ENCODE data around the gene ZGPAT. TPM values are rescaled to one million over a fixed set of nuclear protein-coding genes. Genes with fewer than 3 reads are reported as not detected.

ZGPAT gene
- total RNA-seq, 1 donor from 2014 or later: 34.6 TPM

DNA sequence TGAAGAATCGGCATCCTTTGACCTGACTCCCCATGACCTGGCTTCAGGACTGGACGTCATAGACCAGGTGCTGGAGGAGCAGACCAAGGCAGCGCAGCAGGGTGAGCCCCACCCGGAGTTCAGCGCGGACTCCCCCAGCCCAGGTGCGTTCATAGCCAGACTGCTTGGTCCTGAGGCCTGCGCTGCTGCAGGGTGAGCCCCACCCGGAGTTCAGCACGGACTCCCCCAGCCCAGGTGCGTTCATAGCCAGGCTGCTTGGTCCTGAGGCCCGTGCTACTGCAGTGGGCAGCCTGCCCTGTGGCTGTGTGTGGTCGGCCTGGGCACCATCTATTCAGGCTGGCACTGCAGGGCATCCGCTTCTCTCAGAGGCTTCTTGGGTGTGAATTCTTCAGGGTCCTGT is 33.9 kb upstream of the ZGPAT start:
- no peak for DNase-seq (ENCODE audit: low spot score in 2 of 2, unreplicated experiment in 2 of 2)
- Mint-ChIP-seq H3K27me3 (ENCODE audit: low read depth) (no peaks in the 10 kb centered on the region), H3K4me1 (no peaks in the 10 kb centered on the region), H3K4me3 (no peak overlapping the region), H3K9me3 (no peaks in the 10 kb centered on the region), H3K36me3 (peaks cover 27% of the 10 kb centered on the region), H3K27ac (no peak overlapping the region)
- TF ChIP-seq, protein P1, sequence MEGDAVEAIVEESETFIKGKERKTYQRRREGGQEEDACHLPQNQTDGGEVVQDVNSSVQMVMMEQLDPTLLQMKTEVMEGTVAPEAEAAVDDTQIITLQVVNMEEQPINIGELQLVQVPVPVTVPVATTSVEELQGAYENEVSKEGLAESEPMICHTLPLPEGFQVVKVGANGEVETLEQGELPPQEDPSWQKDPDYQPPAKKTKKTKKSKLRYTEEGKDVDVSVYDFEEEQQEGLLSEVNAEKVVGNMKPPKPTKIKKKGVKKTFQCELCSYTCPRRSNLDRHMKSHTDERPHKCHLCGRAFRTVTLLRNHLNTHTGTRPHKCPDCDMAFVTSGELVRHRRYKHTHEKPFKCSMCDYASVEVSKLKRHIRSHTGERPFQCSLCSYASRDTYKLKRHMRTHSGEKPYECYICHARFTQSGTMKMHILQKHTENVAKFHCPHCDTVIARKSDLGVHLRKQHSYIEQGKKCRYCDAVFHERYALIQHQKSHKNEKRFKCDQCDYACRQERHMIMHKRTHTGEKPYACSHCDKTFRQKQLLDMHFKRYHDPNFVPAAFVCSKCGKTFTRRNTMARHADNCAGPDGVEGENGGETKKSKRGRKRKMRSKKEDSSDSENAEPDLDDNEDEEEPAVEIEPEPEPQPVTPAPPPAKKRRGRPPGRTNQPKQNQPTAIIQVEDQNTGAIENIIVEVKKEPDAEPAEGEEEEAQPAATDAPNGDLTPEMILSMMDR (IDR thresholded peaks at IDR 0.05; ENCODE audit: unreplicated experiment): no peak

DNA sequence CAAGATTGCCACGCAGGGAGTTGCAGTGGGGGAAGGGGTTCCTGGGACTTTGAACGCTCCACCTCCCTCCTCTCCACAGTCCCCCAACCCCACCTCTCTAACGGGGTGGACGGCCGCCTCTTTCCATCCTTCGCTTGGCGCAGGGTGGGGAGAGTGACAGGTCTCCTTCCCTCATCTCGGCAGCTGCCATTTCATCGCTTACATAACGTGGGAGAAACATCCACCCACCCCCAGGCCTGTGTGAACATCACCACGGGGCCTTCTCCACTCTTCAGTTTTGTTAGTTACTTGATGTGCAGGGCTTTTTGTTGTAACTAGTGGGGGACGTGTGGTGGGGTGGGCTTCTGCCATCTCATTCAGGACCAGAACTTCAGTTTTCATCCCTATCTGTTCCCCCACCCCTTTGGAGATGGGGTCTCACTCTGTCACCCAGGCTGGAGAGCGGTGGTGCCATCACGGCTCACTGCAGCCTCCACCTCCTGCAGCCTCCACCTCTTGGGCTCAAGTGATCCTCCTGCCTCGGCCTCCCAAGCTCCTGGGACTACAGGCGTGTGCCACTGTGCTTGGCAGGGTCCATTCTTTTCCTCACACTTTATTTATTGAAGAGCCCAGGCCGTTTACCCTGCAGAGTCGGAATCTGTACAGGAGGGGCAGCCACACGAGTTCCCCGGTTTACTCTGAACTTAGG is 32.0 kb upstream of the ZGPAT start:
- H3K4me1 Mint-ChIP-seq: no peaks in the 10 kb centered on the region
- H3K27me3 Mint-ChIP-seq (ENCODE audit: low read depth): no peaks in the 10 kb centered on the region
- TF ChIP-seq, protein P1 (IDR thresholded peaks at IDR 0.05; ENCODE audit: unreplicated experiment): no peak
- peaks cover 19% of the 10 kb centered on the region for H3K36me3 Mint-ChIP-seq
- DNase-seq (ENCODE audit: low spot score in 2 of 2, unreplicated experiment in 2 of 2): no peak
- H3K4me3 Mint-ChIP-seq: no peak overlapping the region
- no peak overlapping the region for H3K27ac Mint-ChIP-seq
- H3K9me3 Mint-ChIP-seq: no peaks in the 10 kb centered on the region

DNA sequence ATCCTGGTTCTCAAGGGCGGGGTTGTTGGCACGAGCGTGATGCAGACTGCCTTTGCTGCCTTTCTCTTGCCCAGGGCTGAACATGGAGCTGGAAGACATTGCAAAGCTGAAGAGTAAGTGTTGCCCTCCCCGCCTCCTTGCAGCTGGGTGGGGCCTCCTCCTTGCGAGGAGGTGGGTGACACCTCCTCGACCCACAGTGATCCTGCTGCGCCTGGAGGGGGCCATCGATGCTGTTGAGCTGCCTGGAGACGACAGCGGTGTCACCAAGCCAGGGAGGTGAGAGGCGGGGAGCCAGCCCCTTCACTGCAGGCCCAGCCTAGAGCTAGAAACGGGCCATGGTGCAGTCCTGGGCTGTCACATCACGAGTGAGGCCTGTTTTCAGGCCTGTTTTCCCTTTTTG is 29.8 kb upstream of the ZGPAT start:
- peaks cover 16% of the 10 kb centered on the region for H3K36me3 Mint-ChIP-seq
- DNase-seq (ENCODE audit: low spot score in 2 of 2, unreplicated experiment in 2 of 2): no peak
- no peak overlapping the region for H3K27ac Mint-ChIP-seq
- no peak overlapping the region for H3K4me3 Mint-ChIP-seq
- no peaks in the 10 kb centered on the region for H3K27me3 Mint-ChIP-seq (ENCODE audit: low read depth)
- TF ChIP-seq, protein P1 (IDR thresholded peaks at IDR 0.05; ENCODE audit: unreplicated experiment): no peak
- no peaks in the 10 kb centered on the region for H3K9me3 Mint-ChIP-seq
- H3K4me1 Mint-ChIP-seq: no peaks in the 10 kb centered on the region

DNA sequence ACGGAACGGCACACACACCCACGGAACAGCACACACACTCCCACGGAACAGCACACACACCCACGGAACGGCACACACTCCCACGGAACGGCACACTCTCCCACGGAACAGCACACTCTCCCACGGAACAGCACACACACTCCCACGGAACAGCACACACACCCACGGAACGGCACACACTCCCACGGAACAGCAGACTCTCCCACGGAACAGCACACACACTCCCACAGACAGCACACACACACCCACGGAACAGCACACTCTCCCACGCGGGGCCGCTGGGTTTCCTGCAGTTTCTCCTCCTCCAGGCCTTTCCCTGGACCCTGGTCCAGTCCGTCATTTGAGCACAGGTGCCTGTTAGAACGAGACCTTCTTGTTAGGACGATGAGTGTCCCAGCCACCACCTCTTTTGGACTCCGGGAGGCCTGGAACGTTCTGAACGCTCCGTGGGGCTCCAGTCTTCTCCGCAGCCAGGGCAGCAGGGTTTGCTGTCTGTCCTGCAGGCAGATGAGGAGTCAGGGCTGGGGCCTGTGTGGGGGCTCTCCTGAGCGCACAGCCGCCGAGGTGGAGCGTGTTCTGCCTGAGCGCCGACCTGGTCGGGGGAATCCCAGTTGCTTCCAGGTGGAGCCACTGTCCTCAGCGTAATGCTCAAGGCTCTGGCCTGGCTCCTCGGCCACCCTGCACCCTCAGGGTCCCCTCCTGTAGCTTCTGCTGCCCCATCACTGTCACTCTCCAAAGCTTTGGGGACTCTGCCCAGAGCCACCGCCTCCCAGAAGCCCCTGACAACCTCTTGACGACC is 29.0 kb upstream of the ZGPAT start:
- Mint-ChIP-seq H3K27me3 (ENCODE audit: low read depth) (no peaks in the 10 kb centered on the region), H3K9me3 (no peaks in the 10 kb centered on the region), H3K4me1 (no peaks in the 10 kb centered on the region), H3K4me3 (no peak overlapping the region), H3K36me3 (peaks cover 14% of the 10 kb centered on the region), H3K27ac (no peak overlapping the region)
- TF ChIP-seq, protein P1 (IDR thresholded peaks at IDR 0.05; ENCODE audit: unreplicated experiment): no peak
- DNase-seq (ENCODE audit: low spot score in 2 of 2, unreplicated experiment in 2 of 2): no peak

DNA sequence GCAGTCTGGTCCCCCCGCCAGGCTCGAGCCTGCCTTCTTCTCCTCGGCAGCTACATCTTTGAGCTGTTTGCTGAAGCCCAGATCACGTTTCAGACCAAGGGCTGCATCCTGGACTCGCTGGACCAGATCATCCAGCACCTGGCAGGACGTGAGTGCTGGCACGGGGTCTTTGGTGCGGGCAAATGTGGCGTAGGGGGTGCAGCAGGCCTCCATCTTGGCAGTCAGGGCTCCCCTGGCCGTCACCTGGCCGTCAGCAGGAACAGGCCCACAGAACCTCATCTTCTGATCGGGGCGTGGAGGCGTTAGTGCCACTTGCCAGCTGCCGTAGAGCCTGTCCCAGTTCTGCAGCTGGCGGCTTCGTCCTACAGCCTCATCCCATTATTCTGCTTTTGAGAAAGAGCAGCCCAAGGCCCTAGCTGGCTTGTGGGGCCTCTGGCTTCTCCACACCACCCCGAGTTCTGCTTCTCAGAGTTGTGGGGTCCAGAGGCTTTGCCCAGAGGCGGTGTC is 28.0 kb upstream of the ZGPAT start:
- TF ChIP-seq, protein P1 (IDR thresholded peaks at IDR 0.05; ENCODE audit: unreplicated experiment): no peak
- no peak overlapping the region for H3K4me3 Mint-ChIP-seq
- H3K27me3 Mint-ChIP-seq (ENCODE audit: low read depth): no peaks in the 10 kb centered on the region
- peaks cover 14% of the 10 kb centered on the region for H3K36me3 Mint-ChIP-seq
- DNase-seq (ENCODE audit: low spot score in 2 of 2, unreplicated experiment in 2 of 2): no peak
- H3K27ac Mint-ChIP-seq: no peak overlapping the region
- no peaks in the 10 kb centered on the region for H3K9me3 Mint-ChIP-seq
- no peaks in the 10 kb centered on the region for H3K4me1 Mint-ChIP-seq

Measured in mesothelial cell of epicardium (in vitro differentiated cells).